ENCODE measurements around the gene TMEM145.

GRCh38 chr19:42288881-42289555, 24.1 kb upstream of the TMEM145 start:
- TF ChIP-seq CTCF (conservative IDR thresholded peaks at IDR 0.05; ENCODE audit: low read length) (no peak), EZH2phosphoT487 (IDR thresholded peaks at IDR 0.05; ENCODE audit: borderline replicate concordance) (no peak)

Measured in Loucy (cell line).